ENCODE measurements around the gene AP3S1.

AP3S1 gene

GRCh38 chr5:115811406-115811805 is 30.3 kb upstream of the AP3S1 start:
- Histone ChIP-seq H3K9me3 (replicated peaks in 1 of 2; ENCODE audit: control insufficient read depth in 2 of 2, insufficient read depth in 1 of 2, low read depth in 1 of 2, low read length in 2 of 2) (no peaks in the 10 kb centered on the region), H2BK12ac (ENCODE audit: low read length) (no peak overlapping the region), H3K27me3 (ENCODE audit: control insufficient read depth in 3 of 3, insufficient read depth in 3 of 3, low read depth in 1 of 3, low read length in 3 of 3) (peaks cover 0 to 9% (median 0%) of the 10 kb centered on the region in 3 experiments), H3K14ac (ENCODE audit: low read length) (no peak overlapping the region), H4K8ac (ENCODE audit: low read depth, low read length) (no peak overlapping the region), H3K36me3 (replicated peaks in 1 of 2; ENCODE audit: control insufficient read depth in 2 of 2, insufficient read depth in 2 of 2, low read length in 2 of 2) (peaks cover 2 to 69% of the 10 kb centered on the region in 2 donors), H3K4me2 (ENCODE audit: insufficient read depth, low read length, poor library complexity, severe bottlenecking) (no peak overlapping the region), H3K23ac (ENCODE audit: low read depth, low read length, poor library complexity) (no peak overlapping the region), H4K91ac (ENCODE audit: low read depth, low read length, poor library complexity) (no peak overlapping the region), H3K4me1 (ENCODE audit: control insufficient read depth in 2 of 2, insufficient read depth in 1 of 2, low read depth in 1 of 2, low read length in 2 of 2) (peaks cover 2 to 4% of the 10 kb centered on the region in 2 donors), H3K18ac (ENCODE audit: low read length) (no peak overlapping the region), H2BK120ac (ENCODE audit: low read depth, low read length) (no peak overlapping the region), H3K27ac (replicated peaks; ENCODE audit: low read length) (no peak overlapping the region), H3K4ac (ENCODE audit: low read length) (no peak overlapping the region), H2AK5ac (ENCODE audit: low read depth, low read length) (no peak overlapping the region), H2BK5ac (ENCODE audit: low read length) (no peak overlapping the region), H3K9ac (ENCODE audit: low read depth, low read length, poor library complexity) (no peak overlapping the region), H2AFZ (ENCODE audit: low read length) (no peak overlapping the region), H3K4me3 (ENCODE audit: low read length in 2 of 2) (no peak overlapping the region), H3K79me1 (ENCODE audit: low read depth, low read length) (no peaks in the 10 kb centered on the region), H2BK15ac (ENCODE audit: low read length) (no peak overlapping the region)
- DNase-seq (ENCODE audit: low spot score): no peak

DNA sequence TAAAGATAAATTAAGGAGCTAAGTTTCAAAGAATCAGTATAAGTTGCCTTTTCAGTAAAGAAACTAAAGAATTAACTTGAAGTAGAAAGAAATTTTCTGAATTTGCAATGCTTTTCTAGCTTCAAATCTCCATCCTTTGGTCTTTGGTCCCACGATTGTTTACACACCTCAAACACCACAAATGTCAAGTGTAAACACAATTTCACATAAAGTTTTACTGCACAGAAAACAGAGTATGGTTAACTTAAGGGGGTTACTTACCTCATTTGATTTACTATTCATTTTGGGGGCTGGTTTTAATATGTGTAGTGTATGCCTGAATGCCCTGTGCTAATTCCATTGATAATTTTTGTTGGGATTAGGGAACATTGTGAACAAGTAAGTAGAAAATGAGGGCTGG is 29.4 kb upstream of the AP3S1 start:
- H3K4me3 ChIP-seq (ENCODE audit: low read length in 2 of 2): no peak overlapping the region
- H3K36me3 ChIP-seq (replicated peaks in 1 of 2; ENCODE audit: control insufficient read depth in 2 of 2, insufficient read depth in 2 of 2, low read length in 2 of 2): peaks cover 2 to 59% of the 10 kb centered on the region in 2 donors
- no CpG with 5 or more reads among the region's 1 CpG for WGBS, 2 donors (ENCODE audit: extremely low coverage in 2 of 2, insufficient read length in 2 of 2, insufficient replicate concordance in 1 of 2)
- H3K27ac ChIP-seq (replicated peaks; ENCODE audit: low read length): no peak overlapping the region
- H2BK15ac ChIP-seq (ENCODE audit: low read length): no peak overlapping the region
- no peak overlapping the region for H3K4me2 ChIP-seq (ENCODE audit: insufficient read depth, low read length, poor library complexity, severe bottlenecking)
- H2BK5ac ChIP-seq (ENCODE audit: low read length): no peak overlapping the region
- H3K79me1 ChIP-seq (ENCODE audit: low read depth, low read length): no peaks in the 10 kb centered on the region
- H2BK120ac ChIP-seq (ENCODE audit: low read depth, low read length): no peak overlapping the region
- no peak overlapping the region for H3K23ac ChIP-seq (ENCODE audit: low read depth, low read length, poor library complexity)
- no peak overlapping the region for H2BK12ac ChIP-seq (ENCODE audit: low read length)
- no peak overlapping the region for H3K18ac ChIP-seq (ENCODE audit: low read length)
- peaks cover 0 to 9% (median 0%) of the 10 kb centered on the region in 3 experiments for H3K27me3 ChIP-seq (ENCODE audit: control insufficient read depth in 3 of 3, insufficient read depth in 3 of 3, low read depth in 1 of 3, low read length in 3 of 3)
- peaks cover 2 to 6% of the 10 kb centered on the region in 2 donors for H3K4me1 ChIP-seq (ENCODE audit: control insufficient read depth in 2 of 2, insufficient read depth in 1 of 2, low read depth in 1 of 2, low read length in 2 of 2)
- DNase-seq (ENCODE audit: low spot score): no peak
- H3K9ac ChIP-seq (ENCODE audit: low read depth, low read length, poor library complexity): no peak overlapping the region
- no peak overlapping the region for H3K14ac ChIP-seq (ENCODE audit: low read length)
- no peaks in the 10 kb centered on the region for H3K9me3 ChIP-seq (replicated peaks in 1 of 2; ENCODE audit: control insufficient read depth in 2 of 2, insufficient read depth in 1 of 2, low read depth in 1 of 2, low read length in 2 of 2)
- no peak overlapping the region for H2AFZ ChIP-seq (ENCODE audit: low read length)
- no peak overlapping the region for H4K8ac ChIP-seq (ENCODE audit: low read depth, low read length)
- H3K4ac ChIP-seq (ENCODE audit: low read length): no peak overlapping the region
- H2AK5ac ChIP-seq (ENCODE audit: low read depth, low read length): no peak overlapping the region
- H4K91ac ChIP-seq (ENCODE audit: low read depth, low read length, poor library complexity): no peak overlapping the region

DNA sequence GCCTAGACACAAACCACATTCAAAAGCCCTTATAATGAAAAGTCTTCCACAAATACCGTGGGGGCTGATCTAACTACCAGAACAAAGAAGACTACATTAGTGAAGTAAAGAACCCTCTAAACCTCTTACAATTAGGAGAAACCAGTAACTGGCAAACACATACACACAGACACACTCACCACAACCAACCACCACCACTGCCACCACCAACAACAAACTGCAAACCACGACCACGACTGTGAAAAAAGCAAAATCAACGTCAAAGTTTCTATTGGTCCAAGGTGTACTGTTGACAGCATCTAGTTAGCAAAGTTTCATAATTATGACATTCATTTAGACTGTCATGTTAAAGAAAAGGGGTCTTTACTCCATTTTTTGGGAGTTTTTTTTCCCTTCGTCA is 28.0 kb upstream of the AP3S1 start:
- H3K9me3 ChIP-seq (replicated peaks in 1 of 2; ENCODE audit: control insufficient read depth in 2 of 2, insufficient read depth in 1 of 2, low read depth in 1 of 2, low read length in 2 of 2): no peaks in the 10 kb centered on the region
- no peak overlapping the region for H3K4ac ChIP-seq (ENCODE audit: low read length)
- no peak overlapping the region for H3K27ac ChIP-seq (replicated peaks; ENCODE audit: low read length)
- H2BK120ac ChIP-seq (ENCODE audit: low read depth, low read length): no peak overlapping the region
- no peaks in the 10 kb centered on the region for H3K79me1 ChIP-seq (ENCODE audit: low read depth, low read length)
- H3K4me3 ChIP-seq (ENCODE audit: low read length in 2 of 2): no peak overlapping the region
- no peak overlapping the region for H3K4me2 ChIP-seq (ENCODE audit: insufficient read depth, low read length, poor library complexity, severe bottlenecking)
- no peak overlapping the region for H3K23ac ChIP-seq (ENCODE audit: low read depth, low read length, poor library complexity)
- H3K9ac ChIP-seq (ENCODE audit: low read depth, low read length, poor library complexity): no peak overlapping the region
- H2BK15ac ChIP-seq (ENCODE audit: low read length): no peak overlapping the region
- H2BK12ac ChIP-seq (ENCODE audit: low read length): no peak overlapping the region
- no peak overlapping the region for H3K14ac ChIP-seq (ENCODE audit: low read length)
- H3K4me1 ChIP-seq (ENCODE audit: control insufficient read depth in 2 of 2, insufficient read depth in 1 of 2, low read depth in 1 of 2, low read length in 2 of 2): peaks cover 2 to 9% of the 10 kb centered on the region in 2 donors
- H4K91ac ChIP-seq (ENCODE audit: low read depth, low read length, poor library complexity): no peak overlapping the region
- H2BK5ac ChIP-seq (ENCODE audit: low read length): no peak overlapping the region
- WGBS, 2 donors (ENCODE audit: extremely low coverage in 2 of 2, insufficient read length in 2 of 2, insufficient replicate concordance in 1 of 2): no CpG with 5 or more reads among the region's 5 CpGs
- H4K8ac ChIP-seq (ENCODE audit: low read depth, low read length): no peak overlapping the region
- H3K36me3 ChIP-seq (replicated peaks in 1 of 2; ENCODE audit: control insufficient read depth in 2 of 2, insufficient read depth in 2 of 2, low read length in 2 of 2): peaks cover 2 to 45% of the 10 kb centered on the region in 2 donors
- H3K18ac ChIP-seq (ENCODE audit: low read length): no peak overlapping the region
- no peak overlapping the region for H2AK5ac ChIP-seq (ENCODE audit: low read depth, low read length)
- H2AFZ ChIP-seq (ENCODE audit: low read length): no peak overlapping the region
- peaks cover 0 to 9% (median 0%) of the 10 kb centered on the region in 3 experiments for H3K27me3 ChIP-seq (ENCODE audit: control insufficient read depth in 3 of 3, insufficient read depth in 3 of 3, low read depth in 1 of 3, low read length in 3 of 3)
- DNase-seq (ENCODE audit: low spot score): no peak

- Histone ChIP-seq H2BK120ac (ENCODE audit: low read depth, low read length) (no peak overlapping the region), H4K8ac (ENCODE audit: low read depth, low read length) (no peak overlapping the region), H3K4me1 (ENCODE audit: control insufficient read depth in 2 of 2, insufficient read depth in 1 of 2, low read depth in 1 of 2, low read length in 2 of 2) (peaks cover 2 to 9% of the 10 kb centered on the region in 2 donors), H3K27ac (replicated peaks; ENCODE audit: low read length) (no peak overlapping the region), H3K4ac (ENCODE audit: low read length) (no peak overlapping the region), H3K14ac (ENCODE audit: low read length) (no peak overlapping the region), H3K36me3 (replicated peaks in 1 of 2; ENCODE audit: control insufficient read depth in 2 of 2, insufficient read depth in 2 of 2, low read length in 2 of 2) (peaks cover 2 to 32% of the 10 kb centered on the region in 2 donors), H2BK15ac (ENCODE audit: low read length) (no peak overlapping the region), H2AK5ac (ENCODE audit: low read depth, low read length) (no peak overlapping the region), H3K27me3 (ENCODE audit: control insufficient read depth in 3 of 3, insufficient read depth in 3 of 3, low read depth in 1 of 3, low read length in 3 of 3) (peaks cover 0 to 9% (median 0%) of the 10 kb centered on the region in 3 experiments), H3K4me2 (ENCODE audit: insufficient read depth, low read length, poor library complexity, severe bottlenecking) (peak overlapping the region; percentile 88), H3K23ac (ENCODE audit: low read depth, low read length, poor library complexity) (peak overlapping the region; percentile 16), H3K79me1 (ENCODE audit: low read depth, low read length) (no peaks in the 10 kb centered on the region), H2BK12ac (ENCODE audit: low read length) (no peak overlapping the region), H4K91ac (ENCODE audit: low read depth, low read length, poor library complexity) (no peak overlapping the region), H3K4me3 (ENCODE audit: low read length in 2 of 2) (peak overlapping the region; percentile 69 to 92), H3K9ac (ENCODE audit: low read depth, low read length, poor library complexity) (peak overlapping the region; percentile 87), H2AFZ (ENCODE audit: low read length) (peak overlapping the region; percentile 98), H2BK5ac (ENCODE audit: low read length) (no peak overlapping the region), H3K9me3 (replicated peaks in 1 of 2; ENCODE audit: control insufficient read depth in 2 of 2, insufficient read depth in 1 of 2, low read depth in 1 of 2, low read length in 2 of 2) (no peaks in the 10 kb centered on the region), H3K18ac (ENCODE audit: low read length) (no peak overlapping the region)
- no CpG with 5 or more reads among the region's 21 CpGs for WGBS, 2 donors (ENCODE audit: extremely low coverage in 2 of 2, insufficient read length in 2 of 2, insufficient replicate concordance in 1 of 2)
- no peak for DNase-seq (ENCODE audit: low spot score)
Measured at GRCh38 chr5:115815006-115815692, 26.6 kb upstream of the AP3S1 start.
